RWPE2 (cell line): Measurements from ENCODE around the gene CFAP77.

Experiments used
- ATAC-seq: fragments of 200-7000 bp; cut with Tn5 transposase; 3 replicates; pipeline ENCODE4 v1.9.1; 2021; ENCODE audit warnings: low read depth
- DNase-seq: peaks from one replicate; pipeline ENCODE4 v3.0.0-alpha.2; 2020; ENCODE audit warnings: low spot score
- H3K27ac ChIP-seq: fragments of 450-650 bp; 2 replicates; pipeline ENCODE4 v1.5.1; 2017; ENCODE audit warnings: mild to moderate bottlenecking; ENCODE audit not compliant: poor library complexity, severe bottlenecking
- H3K27me3 ChIP-seq: fragments of 250-450 bp; sonication (Bioruptor Pico); 2 replicates; pipeline ENCODE4 v1.5.1; 2021; ENCODE audit warnings: mild to moderate bottlenecking, moderate library complexity; ENCODE audit not compliant: insufficient read depth, poor library complexity, severe bottlenecking
- H3K36me3 ChIP-seq: fragments of 250-450 bp; sonication (Bioruptor Pico); 2 replicates; pipeline ENCODE4 v1.5.1; 2020; ENCODE audit warnings: low read depth, mild to moderate bottlenecking, moderate library complexity
- H3K4me1 ChIP-seq: fragments of 250-450 bp; sonication (Bioruptor Pico); 2 replicates; pipeline ENCODE4 v1.5.1; 2021; ENCODE audit warnings: mild to moderate bottlenecking, moderate library complexity; ENCODE audit not compliant: insufficient read depth, poor library complexity, severe bottlenecking
- H3K4me3 ChIP-seq: fragments of 250-450 bp; sonication (Bioruptor Pico); 2 replicates; pipeline ENCODE4 v1.5.1; 2021; ENCODE audit warnings: mild to moderate bottlenecking, moderate library complexity; ENCODE audit not compliant: severe bottlenecking
- H3K9me3 ChIP-seq: fragments of 250-450 bp; sonication (Bioruptor Pico); 2 replicates; pipeline ENCODE4 v1.5.1; 2021; ENCODE audit warnings: mild to moderate bottlenecking, moderate library complexity; ENCODE audit not compliant: severe bottlenecking
- CTCF ChIP-seq: fragments of 450-650 bp; IDR thresholded peaks from one replicate; pipeline ENCODE4 v1.5.1; 2017; ENCODE audit warnings: mild to moderate bottlenecking, moderate library complexity; ENCODE audit not compliant: poor library complexity, severe bottlenecking

Gene CFAP77

DNA sequence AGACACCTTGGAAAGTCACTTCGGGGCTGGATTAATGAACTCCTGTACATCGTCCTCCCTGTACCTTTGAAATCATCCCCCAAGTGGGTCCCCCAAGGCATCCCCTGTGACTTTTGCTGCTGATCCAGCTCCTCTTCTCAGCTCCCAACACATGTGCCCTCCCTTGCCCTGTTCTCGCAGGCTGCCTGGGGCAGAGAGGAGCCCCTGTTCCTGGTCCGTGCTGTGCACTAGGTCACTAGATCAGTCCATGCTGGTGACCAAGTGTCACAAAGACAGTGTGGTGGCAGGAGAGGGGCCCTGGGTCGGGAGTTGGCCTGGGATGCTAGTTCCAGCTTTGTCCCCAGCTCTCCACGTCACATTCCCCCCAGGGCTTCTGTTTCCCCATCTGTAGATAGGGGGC is 93.1 kb downstream of the CFAP77 start:
- H3K27me3 ChIP-seq: peaks cover 40% of the 10 kb centered on the region
- H3K4me1 ChIP-seq: no peaks in the 10 kb centered on the region
- no peaks in the 10 kb centered on the region for H3K9me3 ChIP-seq
- DNase-seq (no peak), ATAC-seq (no peak)
- H3K4me3 ChIP-seq: no peak overlapping the region
- TF ChIP-seq CTCF: no peak
- no peaks in the 10 kb centered on the region for H3K36me3 ChIP-seq
- no peak overlapping the region for H3K27ac ChIP-seq

DNA sequence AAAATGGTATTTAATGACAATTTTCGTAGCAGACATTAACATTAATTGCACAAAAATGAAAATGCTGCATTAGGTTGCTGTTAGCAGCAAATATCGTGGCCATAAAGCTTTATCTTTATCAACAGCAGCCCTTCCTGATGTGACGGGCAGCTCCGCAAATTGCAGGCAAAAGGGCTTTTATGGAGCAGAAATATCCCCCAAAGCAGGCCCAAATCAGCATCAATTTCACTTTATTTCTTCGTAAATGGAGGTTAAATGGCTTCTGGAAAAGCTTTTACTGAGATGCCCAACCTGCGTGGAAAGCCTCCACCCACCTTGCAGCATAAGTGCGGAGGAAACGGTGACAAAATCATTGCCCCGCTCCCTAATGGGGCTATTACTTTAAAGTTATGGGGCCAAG is 94.5 kb downstream of the CFAP77 start:
- Histone ChIP-seq H3K27ac (no peak overlapping the region), H3K36me3 (no peaks in the 10 kb centered on the region), H3K4me1 (no peaks in the 10 kb centered on the region), H3K4me3 (no peak overlapping the region), H3K9me3 (no peaks in the 10 kb centered on the region), H3K27me3 (peaks cover 40% of the 10 kb centered on the region)
- no peak for DNase-seq
- no peak for ATAC-seq
- TF ChIP-seq CTCF: no peak

DNA sequence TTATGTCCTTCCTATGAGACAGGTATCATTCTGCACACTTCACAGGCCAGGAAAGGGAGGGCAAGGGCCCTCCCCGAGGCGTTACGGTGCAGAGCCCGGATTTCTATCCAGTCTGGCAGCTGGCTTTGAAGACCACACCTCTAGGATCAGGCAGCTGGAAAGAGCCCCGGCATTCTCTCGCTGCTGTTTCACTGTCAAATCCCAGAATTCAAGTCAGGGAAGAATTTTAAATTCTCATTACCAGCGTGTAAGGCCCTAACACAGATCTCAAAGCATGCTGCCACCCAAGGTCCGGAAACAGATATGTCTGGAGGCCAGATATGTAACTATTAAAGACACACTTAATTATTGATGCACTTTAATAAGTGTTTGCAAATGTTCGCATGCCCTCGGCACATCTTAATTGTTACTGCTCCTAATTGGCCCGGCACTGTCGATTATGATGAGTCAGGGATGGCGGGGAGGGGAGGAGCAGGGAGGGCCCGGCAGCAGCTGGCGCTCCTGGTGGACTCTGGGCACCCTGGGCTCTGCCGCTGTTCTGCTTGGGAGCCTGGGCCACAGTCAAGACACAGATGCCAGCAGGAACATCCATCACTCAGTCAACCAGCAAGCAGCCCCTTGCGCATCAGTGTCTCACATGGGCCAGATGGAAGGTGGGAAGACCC is 96.1 kb downstream of the CFAP77 start:
- ATAC-seq: no peak
- Histone ChIP-seq H3K4me1 (no peaks in the 10 kb centered on the region), H3K36me3 (no peaks in the 10 kb centered on the region), H3K9me3 (no peaks in the 10 kb centered on the region), H3K27me3 (peaks cover 40% of the 10 kb centered on the region), H3K4me3 (no peak overlapping the region), H3K27ac (no peak overlapping the region)
- no peak for TF ChIP-seq CTCF
- DNase-seq: no peak

DNA sequence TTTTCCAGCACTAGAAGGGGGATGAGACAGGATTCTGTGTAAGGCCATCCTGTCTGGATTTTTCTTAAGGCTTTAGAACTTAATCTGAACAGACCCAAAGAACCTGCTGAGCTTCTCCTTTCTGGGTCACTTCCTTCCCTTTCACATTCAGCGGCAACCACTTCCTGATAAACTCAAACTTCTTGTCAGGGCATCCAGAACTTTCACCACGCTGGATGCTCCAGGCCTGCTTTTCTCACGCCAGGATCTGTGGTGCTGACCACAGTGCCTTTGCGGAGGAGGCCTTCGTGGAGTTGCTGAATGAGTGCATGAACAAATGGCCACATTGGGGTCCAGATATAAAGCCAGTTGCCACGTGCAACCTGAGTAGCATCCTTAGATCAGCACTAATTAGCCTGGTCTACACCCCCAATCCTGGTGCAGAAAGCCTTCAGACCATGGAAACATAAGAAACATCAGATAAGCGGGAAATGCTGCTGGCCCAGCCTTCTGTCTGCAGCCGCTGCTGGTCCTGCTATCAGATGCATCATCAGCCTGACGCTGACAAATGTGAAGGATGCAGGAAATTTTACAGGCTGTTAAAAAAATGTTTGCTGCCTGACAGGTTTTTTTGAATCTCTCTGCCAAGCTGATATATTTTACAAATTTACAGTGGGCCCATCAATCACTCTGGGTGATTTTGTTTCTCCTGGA is 97.1 kb downstream of the CFAP77 start:
- peaks cover 40% of the 10 kb centered on the region for H3K27me3 ChIP-seq
- no peaks in the 10 kb centered on the region for H3K4me1 ChIP-seq
- no peaks in the 10 kb centered on the region for H3K9me3 ChIP-seq
- no peak for TF ChIP-seq CTCF
- H3K27ac ChIP-seq: no peak overlapping the region
- no peak overlapping the region for H3K4me3 ChIP-seq
- H3K36me3 ChIP-seq: no peaks in the 10 kb centered on the region
- ATAC-seq (no peak), DNase-seq (no peak)
